NCI-H146 treated with DMSO at 0.1 percent for 48 hours (cell line): ENCODE data around the gene PHAX.
"Not testable (repeated sequence)": the region's sequence is repeated elsewhere in the genome, so short reads cannot be mapped to it uniquely, and the experiment has no call there.

Experiments used
- DNase-seq: peaks from one replicate; lab custom pipeline; 2025; ENCODE audit not compliant: unreplicated experiment; lab: John Stamatoyannopoulos, UW

Gene PHAX, protein sequence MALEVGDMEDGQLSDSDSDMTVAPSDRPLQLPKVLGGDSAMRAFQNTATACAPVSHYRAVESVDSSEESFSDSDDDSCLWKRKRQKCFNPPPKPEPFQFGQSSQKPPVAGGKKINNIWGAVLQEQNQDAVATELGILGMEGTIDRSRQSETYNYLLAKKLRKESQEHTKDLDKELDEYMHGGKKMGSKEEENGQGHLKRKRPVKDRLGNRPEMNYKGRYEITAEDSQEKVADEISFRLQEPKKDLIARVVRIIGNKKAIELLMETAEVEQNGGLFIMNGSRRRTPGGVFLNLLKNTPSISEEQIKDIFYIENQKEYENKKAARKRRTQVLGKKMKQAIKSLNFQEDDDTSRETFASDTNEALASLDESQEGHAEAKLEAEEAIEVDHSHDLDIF

GRCh38 chr5:126600631-126601511, at the start of gene PHAX:
PHAX (plus strand) TSS chr5:126600947; CDS start chr5:126600963, 16 bp downstream.
- DNase-seq = peak; percentile 35

DNA sequence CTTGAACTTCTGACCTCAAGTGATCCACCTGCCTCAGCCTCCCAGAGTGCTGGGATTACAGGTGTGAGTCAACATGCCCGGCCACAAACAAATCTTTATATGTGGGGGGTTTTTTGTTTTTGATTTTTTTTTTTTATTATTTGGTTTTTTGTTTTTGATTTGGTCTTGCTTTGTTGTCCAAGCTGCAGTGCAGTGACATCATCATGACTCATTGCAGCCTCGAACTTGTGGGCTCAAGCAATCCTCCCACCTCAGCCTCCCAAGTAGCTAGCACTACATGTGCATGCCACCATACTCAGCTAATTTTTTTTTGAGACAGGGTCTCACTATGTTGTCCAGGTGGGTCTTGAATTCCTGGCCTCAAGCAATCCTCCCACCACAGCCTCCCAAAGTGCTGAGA, 48.1 kb upstream of the PHAX start:
- DNase-seq = no peak

GRCh38 chr5:126555101-126555500, 45.6 kb upstream of the PHAX start:
- not testable (repeated sequence) for DNase-seq

GRCh38 chr5:126561908-126562307, 38.8 kb upstream of the PHAX start:
- DNase-seq = no peak

DNA sequence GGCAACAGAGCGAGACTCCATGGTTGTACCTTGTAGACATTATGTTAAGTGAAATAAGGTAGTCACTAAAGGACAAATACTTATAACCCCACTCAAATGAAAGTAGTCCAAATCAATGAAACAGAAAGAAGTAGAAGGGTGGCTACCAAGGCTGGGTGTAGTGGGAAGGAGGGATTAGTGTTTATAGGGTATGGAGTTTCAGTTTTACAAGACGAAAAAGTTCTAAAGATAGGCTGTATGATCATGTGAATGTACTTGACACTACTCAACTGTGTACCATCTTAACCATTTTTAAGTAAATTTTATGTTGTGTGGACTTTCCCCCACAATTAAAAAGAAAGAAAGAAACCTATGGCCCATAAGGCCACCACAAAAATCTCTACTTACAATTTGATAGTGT, 37.9 kb upstream of the PHAX start:
- DNase-seq = no peak

DNA sequence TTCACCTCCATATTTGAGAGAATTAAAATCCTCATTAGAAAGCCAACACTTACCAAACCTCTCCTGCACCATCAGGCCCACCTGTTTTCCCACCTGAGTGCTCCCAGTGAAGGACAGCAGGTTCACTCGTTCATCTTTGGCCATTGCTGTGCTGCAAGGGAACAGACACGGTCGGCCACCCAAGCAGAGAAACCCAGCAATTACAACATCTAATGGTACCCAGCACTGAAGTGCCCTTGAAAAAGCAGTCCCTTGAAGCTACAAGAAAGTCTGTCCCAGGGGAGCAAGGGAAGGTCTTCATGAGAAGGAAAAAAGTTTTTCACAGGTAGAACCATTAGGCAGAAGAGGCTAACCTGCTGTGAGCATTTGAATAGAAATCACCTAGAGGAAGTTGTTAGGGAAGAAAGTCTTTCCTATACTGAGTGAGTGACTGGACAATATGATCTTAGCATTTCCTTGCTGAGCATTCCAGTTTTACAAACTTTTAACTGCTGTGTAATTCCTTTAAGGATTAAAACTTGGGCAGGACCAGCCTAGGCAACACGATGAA, 32.5 kb upstream of the PHAX start:
- DNase-seq = no peak

DNA sequence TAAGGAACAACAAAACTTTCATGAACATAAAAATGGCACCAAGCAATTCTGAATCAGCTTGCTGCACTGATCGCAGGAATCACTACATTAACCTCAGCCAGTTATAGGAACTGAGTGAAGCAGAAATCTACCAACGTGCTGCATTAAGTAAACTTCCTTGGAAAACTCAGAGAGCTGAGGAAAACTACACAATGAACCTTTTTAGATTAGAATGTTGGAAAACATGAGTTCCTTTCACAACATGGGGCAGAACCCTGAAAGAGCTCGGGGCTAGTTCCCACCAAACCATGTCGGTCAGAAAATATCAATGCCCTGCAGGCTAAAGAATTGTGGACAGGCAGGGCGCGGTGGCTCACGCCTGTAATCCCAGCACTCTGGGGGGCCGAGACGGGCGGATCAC, 25.1 kb upstream of the PHAX start:
- DNase-seq = no peak

- no peak for DNase-seq
Observed at GRCh38 chr5:126576974-126577373, 23.8 kb upstream of the PHAX start.

- no peak for DNase-seq
Observed at GRCh38 chr5:126577415-126577814, 23.3 kb upstream of the PHAX start.

DNA sequence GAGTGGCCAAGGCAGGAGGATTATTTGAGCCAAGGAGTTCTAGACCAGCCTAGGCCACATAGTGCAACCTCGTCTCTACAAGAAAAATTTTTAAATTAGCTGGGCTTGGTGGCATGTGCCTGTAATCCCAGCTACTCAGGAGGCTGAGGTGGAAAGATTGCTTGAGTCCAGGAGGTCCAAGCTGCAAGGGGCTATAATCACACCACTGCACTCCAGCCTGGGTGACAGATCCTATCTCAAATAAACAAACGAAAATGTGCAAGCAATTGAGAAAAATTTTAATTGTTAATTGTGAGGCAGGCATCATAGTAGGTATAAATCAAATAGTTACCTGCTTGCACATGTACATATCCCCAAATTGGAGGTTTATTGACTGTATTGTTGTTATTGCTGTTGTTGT, 21.0 kb upstream of the PHAX start:
- DNase-seq = no peak

GRCh38 chr5:126583761-126584160, 17.0 kb upstream of the PHAX start:
- no peak for DNase-seq

- no peak for DNase-seq
Observed at GRCh38 chr5:126587551-126588390, 13.0 kb upstream of the PHAX start.

DNA sequence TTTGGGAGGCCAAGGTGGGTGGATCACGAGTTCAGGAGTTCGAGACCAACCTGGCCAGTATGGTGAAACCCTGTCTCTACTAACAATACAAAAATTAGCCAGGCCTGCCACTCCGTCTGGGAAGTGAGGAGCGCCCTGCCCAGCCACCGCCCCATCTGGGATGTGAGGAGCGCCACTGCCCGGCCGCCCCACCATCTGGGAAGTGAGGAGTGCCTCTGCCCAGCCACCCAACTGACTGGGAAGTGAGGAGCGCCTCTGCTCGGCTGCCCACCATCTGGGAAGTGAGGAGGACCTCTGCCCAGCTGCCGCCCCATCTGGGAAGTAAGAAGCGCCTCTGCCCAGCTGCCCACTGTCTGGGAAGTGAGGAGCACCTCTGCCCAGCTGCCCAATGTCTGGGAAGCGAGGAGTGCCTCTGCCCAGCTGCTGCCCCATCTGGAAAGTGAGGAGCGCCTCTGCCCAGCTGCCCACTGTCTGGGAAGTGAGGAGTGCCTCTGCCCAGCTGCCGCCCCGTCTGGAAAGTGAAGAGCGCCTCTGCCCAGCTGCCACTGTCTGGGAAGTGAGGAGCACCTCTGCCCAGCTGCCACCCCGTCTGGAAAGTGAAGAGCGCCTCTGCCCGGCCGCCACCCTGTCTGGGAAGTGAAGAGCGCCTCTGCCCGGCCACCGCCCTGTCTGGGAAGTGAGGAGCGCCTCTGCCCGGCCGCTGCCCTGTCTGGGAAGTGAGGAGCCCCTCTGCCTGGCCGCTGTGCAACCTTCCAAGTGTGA, 11.0 kb upstream of the PHAX start:
- DNase-seq = no peak

DNA sequence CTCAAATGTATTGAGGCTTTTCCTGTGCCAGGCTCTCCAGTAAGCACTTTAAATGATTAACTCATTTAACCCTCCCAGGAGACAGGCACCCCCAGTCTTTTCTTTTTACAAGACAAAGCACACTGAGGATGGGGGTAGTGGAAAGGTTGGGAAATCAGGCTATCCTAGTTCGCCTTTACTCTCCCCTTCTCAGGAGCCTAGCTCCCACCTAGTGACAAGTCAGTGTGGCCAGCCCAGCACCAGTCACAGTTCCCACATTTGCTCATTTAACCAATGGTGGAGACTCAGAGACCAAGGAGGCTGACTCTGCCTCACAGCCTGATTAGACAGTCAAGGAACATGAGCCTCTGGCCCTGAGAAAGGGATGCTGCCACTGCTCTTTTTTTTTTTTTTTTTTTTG, 9.2 kb upstream of the PHAX start:
- DNase-seq = no peak

DNA sequence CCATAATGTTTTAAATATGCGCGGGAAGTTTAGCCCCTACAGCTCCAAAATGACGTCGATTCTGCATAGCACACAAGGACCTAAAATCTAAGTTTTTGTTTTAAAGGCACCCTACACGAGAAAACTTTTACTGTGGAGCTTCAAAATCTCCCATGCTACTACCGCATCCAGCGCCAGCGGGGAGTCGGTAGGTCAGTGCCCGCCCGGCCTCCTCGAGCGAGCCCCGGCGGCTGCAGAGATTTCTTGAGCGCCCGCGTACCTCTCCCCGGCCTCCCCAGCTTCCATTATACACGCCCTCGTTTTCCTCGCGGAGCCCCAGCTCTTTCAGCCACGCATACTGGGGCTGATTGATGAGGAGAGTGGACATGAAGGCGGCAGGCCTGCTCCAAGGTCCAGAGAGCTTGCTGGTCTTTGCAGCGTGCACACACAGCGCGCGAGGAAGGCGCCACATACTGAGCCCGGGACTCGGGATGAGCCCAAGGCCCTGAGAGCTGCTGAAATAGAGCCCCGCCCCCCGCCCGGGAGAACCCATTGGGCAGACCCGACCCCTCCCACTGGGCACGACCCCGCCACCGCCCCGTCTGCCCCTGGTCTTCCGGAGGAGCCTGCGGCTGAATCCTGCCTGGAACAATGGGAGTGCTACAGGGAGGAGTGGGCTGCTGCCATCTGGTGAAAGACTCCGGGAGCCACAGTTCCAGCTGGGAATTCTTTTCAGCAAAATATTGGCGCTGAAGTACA, 5.8 kb upstream of the PHAX start, which contains the start of gene ALDH7A1:
TSS of gene ALDH7A1 (minus strand) at position 472 of the 738 bp plus-strand sequence. CDS start at position 451, 21 bp downstream.
- DNase-seq = no peak

GRCh38 chr5:126595486-126596083, 5.2 kb upstream of the PHAX start:
- DNase-seq = no peak

GRCh38 chr5:126597156-126597555, 3.6 kb upstream of the PHAX start:
- no peak for DNase-seq

DNA sequence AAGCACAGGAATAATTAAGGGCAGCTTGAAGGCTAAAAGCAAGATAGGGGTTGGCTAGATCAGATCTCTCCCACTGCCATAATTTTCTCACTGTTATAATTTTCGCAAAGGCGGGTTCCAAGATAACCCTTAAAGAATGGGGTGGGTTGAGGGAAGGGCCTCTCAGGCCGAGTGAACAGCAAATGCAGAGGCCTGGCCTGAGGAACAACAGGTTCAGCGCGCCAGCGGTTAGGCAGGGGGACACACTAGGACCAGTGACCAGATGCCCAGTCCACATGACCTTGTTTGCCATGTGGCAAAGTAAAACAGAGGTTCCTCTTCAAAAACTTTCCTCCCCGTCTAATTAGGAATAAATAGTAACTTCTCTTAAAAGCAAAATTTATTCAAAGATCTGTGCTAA, 1.2 kb upstream of the PHAX start:
- DNase-seq = no peak
